Nephron progenitor cell (in vitro differentiated cells): ENCODE measurements around the gene FOSL1.

Source experiments
- DNase-seq: peaks from one replicate; pipeline ENCODE4 v3.0.0; 2021
- H3K27ac Mint-ChIP-seq: 2 replicates; pipeline ENCODE4 v1.8.0; 2021; ENCODE audit warnings: mild to moderate bottlenecking, moderate library complexity, mixed read lengths
- H3K27me3 Mint-ChIP-seq: 2 replicates; pipeline ENCODE4 v1.8.0; 2021; ENCODE audit warnings: mild to moderate bottlenecking, low read depth, mixed read lengths; ENCODE audit not compliant: poor library complexity
- H3K36me3 Mint-ChIP-seq: 2 replicates; pipeline ENCODE4 v1.8.0; 2021; ENCODE audit warnings: low read depth, mixed read lengths
- H3K4me1 Mint-ChIP-seq: 2 replicates; pipeline ENCODE4 v1.8.0; 2021; ENCODE audit warnings: mixed read lengths
- H3K4me3 Mint-ChIP-seq: 2 replicates; pipeline ENCODE4 v1.8.0; 2021; ENCODE audit warnings: mild to moderate bottlenecking, moderate library complexity, mixed read lengths
- H3K9me3 Mint-ChIP-seq: 2 replicates; pipeline ENCODE4 v1.8.0; 2021; ENCODE audit warnings: mild to moderate bottlenecking, moderate library complexity, mixed read lengths
- CTCF ChIP-seq: fragments of 200-600 bp; sonication (generic); IDR thresholded peaks from 2 replicates; pipeline ENCODE4 v1.5.0; 2021; ENCODE audit warnings: antibody characterized with exemption

FOSL1 gene

GRCh38 chr11:65900125-65900898 is at the start of gene FOSL1:
Gene FOSL1 (minus strand): TSS chr11:65900388. CDS start chr11:65900339, 49 bp downstream.
- H3K4me3 Mint-ChIP-seq = peak within 1 kb of the TSS; percentile 66
- H3K27ac Mint-ChIP-seq = no peak within 1 kb of the TSS
- H3K36me3 Mint-ChIP-seq = no peaks in the 10 kb centered on the region
- peak; percentile 74 for DNase-seq
- peaks cover 25% of the 10 kb centered on the region for H3K4me1 Mint-ChIP-seq
- no peak for TF ChIP-seq CTCF
- H3K27me3 Mint-ChIP-seq = peaks cover 97% of the 10 kb centered on the region
- H3K9me3 Mint-ChIP-seq = peaks cover 4% of the 10 kb centered on the region

GRCh38 chr11:65947603-65948125 is 47.5 kb upstream of the FOSL1 start:
- TF ChIP-seq CTCF = no peak
- peaks cover 13% of the 10 kb centered on the region for H3K27me3 Mint-ChIP-seq
- H3K27ac Mint-ChIP-seq = no peak overlapping the region
- no peak overlapping the region for H3K4me3 Mint-ChIP-seq
- no peaks in the 10 kb centered on the region for H3K36me3 Mint-ChIP-seq
- DNase-seq = no peak
- H3K4me1 Mint-ChIP-seq = peaks cover 19% of the 10 kb centered on the region
- no peaks in the 10 kb centered on the region for H3K9me3 Mint-ChIP-seq

- Mint-ChIP-seq H3K27ac (no peak overlapping the region), H3K4me3 (no peak overlapping the region), H3K27me3 (peaks cover 13% of the 10 kb centered on the region), H3K9me3 (no peaks in the 10 kb centered on the region), H3K4me1 (peaks cover 19% of the 10 kb centered on the region), H3K36me3 (no peaks in the 10 kb centered on the region)
- DNase-seq = no peak
- TF ChIP-seq CTCF = no peak
These were observed 46.9 kb upstream of the FOSL1 start for GRCh38 chr11:65947133-65947532.

- no peaks in the 10 kb centered on the region for H3K36me3 Mint-ChIP-seq
- H3K27ac Mint-ChIP-seq = no peak overlapping the region
- peaks cover 13% of the 10 kb centered on the region for H3K27me3 Mint-ChIP-seq
- no peaks in the 10 kb centered on the region for H3K9me3 Mint-ChIP-seq
- no peak for DNase-seq
- H3K4me1 Mint-ChIP-seq = peaks cover 20% of the 10 kb centered on the region
- TF ChIP-seq CTCF = no peak
- no peak overlapping the region for H3K4me3 Mint-ChIP-seq
These were observed 46.5 kb upstream of the FOSL1 start for GRCh38 chr11:65946655-65947054.

- DNase-seq = no peak
- peak overlapping the region; percentile 32 for H3K4me3 Mint-ChIP-seq
- H3K4me1 Mint-ChIP-seq = peaks cover 26% of the 10 kb centered on the region
These were observed 45.9 kb upstream of the FOSL1 start for GRCh38 chr11:65945941-65946558.

More at GRCh38 chr11:65945941-65946558, 45.9 kb upstream of the FOSL1 start:
- Mint-ChIP-seq H3K36me3 (no peaks in the 10 kb centered on the region), H3K9me3 (no peaks in the 10 kb centered on the region), H3K27ac (no peak overlapping the region), H3K27me3 (peaks cover 13% of the 10 kb centered on the region)
- TF ChIP-seq CTCF = no peak
